ENCODE results near the gene SDF4.
"Not testable (repeated sequence)": the region's sequence is repeated elsewhere in the genome, so short reads cannot be mapped to it uniquely, and the experiment has no call there.

The SDF4 gene

DNA sequence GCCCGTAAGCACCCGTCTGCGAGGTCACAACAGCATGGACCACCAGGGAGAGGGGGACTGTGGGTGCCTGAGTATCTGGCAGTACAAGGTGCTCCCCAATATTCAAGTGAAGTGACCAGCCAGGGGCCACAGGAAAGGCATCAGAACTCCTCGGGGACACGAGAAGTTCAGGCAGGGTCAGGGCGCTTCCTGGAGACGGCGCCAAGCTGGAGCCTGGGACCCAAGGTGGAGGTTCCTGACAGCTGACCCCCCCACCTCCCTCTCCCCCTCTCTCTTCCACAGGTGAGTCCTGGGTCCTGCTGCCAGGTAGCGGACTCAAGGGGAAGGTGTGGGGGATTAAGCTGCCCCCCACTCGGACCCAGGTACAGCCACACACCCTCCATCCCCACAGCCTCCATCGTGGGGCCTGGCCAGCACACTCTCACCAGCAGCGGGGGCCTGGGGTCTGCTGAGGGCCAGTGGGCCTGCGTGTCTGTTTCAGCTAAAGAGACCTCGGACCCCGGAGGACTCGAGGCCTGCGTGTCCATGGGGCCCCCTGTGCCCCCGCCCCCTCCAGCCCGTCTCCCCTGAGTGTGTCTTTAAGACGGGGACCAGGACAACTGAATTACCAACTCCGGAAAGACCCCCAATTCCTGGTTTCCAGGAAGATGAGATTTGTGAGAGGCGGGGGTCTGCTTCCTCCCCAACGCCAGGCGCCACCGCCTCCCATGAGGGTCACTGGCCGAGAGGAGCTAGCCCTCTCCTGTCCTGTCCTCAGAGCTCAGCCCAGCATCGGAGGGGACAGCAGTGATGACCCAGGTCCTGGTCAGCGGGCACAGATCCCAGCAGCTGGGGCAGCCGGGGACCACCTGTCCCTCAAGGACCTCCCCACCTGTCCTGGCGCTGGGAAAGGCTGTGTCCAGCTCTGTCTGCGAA is 31.6 kb downstream of the SDF4 start:
- DNase-seq (ENCODE audit: low read depth in 2 of 2, low spot score in 1 of 2), result no peak

- DNase-seq (ENCODE audit: low read depth in 2 of 2, low spot score in 1 of 2), result no peak
Measured at GRCh38 chr1:1199141-1199960, 32.5 kb downstream of the SDF4 start.

DNA sequence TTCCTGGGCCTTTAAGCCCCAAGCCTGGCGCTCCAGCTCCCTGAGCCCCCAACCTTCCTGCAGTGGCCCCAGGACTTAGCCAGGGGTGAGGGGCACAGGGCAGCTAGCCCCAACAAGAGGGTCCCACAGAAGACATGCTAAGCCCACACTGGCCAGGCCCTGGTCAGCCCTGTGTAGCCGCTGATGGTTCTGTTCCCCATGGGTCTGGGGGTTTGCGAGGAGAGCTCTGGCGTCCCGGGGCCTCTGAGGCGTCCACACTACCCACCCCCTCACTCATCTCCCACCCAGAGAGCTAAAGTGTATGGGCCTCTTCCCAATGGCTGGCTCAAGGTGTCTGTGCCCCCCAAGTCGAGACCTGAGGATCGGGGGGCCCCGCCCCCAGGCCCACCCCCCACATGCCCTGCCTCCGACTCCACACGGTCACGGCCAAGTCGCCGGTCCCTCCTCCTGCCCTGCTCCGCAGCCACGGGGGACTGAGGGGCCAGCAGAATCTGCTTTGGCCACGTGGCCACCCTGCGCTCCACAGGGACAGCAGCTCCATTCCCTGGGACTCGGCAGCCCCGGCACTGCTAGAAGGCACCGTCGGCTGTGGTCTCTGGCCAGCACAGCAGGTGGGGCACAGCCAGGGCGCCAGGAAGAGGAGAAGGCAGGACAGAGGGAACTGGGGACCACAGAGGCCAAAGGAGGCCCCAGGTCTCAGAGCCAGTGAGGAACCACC is 33.2 kb downstream of the SDF4 start:
- DNase-seq (ENCODE audit: low read depth in 2 of 2, low spot score in 1 of 2), result no peak

GRCh38 chr1:1197551-1198422 is 34.0 kb downstream of the SDF4 start:
- no peak for DNase-seq (ENCODE audit: low read depth in 2 of 2, low spot score in 1 of 2)

- no peak for DNase-seq (ENCODE audit: low read depth in 2 of 2, low spot score in 1 of 2)
Measured at GRCh38 chr1:1197188-1197500, 34.7 kb downstream of the SDF4 start.

DNA sequence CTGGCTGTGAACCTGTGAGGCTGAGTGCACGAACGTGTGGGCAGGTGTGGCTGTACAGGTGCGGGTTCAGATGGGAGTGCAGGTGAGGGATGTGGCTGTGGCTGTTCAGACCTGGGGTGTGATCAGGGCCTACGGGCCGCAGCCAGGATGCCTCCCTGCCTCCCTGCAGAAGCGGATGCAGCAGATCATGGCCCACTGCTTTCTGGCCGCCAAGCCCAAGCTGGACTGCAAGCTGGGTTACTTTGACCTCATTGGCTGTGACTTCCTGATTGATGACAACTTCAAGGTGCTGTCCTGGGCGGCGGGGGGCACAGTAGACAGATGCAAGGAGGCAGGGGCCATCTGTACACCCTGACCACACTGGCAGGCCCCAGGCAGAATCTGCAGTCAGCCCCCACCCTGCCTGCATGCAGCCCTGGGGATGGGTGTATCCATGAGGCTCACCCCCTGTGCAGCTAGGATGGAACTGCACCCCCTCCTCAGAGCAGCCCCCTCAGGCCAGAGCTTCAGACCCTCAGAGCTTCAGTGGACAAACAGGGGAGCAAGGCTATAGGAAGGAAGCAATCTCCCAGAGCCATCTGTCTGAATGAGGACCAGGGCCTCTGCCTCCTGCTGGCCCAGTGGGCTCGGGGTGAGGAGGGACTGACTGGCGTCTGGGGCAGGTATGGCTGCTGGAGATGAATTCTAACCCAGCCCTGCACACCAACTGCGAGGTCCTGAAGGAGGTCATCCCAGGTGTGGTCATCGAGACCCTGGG is 35.2 kb downstream of the SDF4 start:
- no peak for DNase-seq (ENCODE audit: low read depth in 2 of 2, low spot score in 1 of 2)

DNA sequence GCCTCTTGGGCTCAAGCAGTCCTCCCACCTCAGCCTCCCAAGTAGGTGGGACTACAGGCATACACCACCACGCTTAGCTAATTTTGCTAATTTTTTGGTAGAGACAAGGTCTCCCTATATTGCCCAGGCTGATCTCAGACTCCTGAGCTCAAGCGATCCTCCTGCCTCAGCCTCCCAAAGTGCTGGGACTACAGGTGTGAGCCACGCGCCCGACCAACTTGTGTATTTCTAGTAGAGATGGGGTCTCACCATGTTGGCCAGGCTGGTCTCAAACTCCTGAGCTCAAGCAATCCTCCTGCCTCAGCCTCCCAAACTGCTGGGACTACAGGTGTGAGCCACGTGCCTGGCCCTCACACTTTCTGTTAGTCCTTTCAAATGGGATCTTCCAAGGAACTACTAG is 36.1 kb downstream of the SDF4 start:
- not testable (repeated sequence) for DNase-seq (ENCODE audit: low read depth in 2 of 2, low spot score in 1 of 2)

- no peak for DNase-seq (ENCODE audit: low read depth in 2 of 2, low spot score in 1 of 2)
Measured at GRCh38 chr1:1194723-1195122, 37.1 kb downstream of the SDF4 start.

GRCh38 chr1:1191734-1192133 is 40.1 kb downstream of the SDF4 start:
- no peak for DNase-seq (ENCODE audit: low read depth in 2 of 2, low spot score in 1 of 2)

DNA sequence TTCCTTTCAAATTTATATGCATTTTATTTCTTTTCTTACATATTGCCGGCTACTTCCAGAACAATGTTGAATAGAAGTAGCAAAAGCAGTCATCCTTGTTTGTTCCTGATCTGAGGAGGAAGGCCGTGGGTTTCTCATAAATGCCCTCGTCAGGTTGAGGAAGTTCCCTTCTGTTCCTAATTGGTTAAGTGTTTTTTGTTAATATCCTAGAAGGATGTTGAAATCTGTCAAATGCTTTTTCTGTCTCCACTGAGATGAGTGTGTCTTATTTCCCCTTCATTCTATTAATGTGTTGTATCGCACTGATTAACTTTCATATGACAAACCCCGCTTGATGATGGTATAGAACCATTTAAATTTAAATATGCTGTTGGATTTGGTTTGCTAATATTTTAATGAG is 42.7 kb downstream of the SDF4 start:
- DNase-seq (ENCODE audit: low read depth in 2 of 2, low spot score in 1 of 2), result no peak

DNA sequence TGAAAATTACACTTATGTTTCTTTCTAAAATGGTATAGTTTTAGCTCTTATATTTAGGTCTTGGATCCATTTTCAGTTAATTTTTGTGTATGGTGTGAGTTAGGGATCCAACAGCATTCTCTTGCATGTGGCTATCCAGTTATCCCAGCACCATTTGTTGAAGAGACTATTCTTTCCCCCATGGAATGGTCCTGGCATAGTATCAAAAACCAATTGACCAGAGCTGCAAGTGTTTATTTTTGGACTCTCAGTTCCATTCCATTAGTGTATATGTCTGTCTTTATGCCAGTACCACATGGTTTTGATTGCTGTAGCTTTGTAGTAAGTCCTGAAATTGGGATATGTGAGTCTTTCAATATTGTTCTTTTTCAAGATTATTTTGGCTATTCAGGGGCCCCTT is 43.9 kb downstream of the SDF4 start:
- DNase-seq (ENCODE audit: low read depth in 2 of 2, low spot score in 1 of 2), result no peak

- no peak for DNase-seq (ENCODE audit: low read depth in 2 of 2, low spot score in 1 of 2)
Measured at GRCh38 chr1:1185101-1185765, 46.6 kb downstream of the SDF4 start.

GRCh38 chr1:1183833-1184775 is 47.7 kb downstream of the SDF4 start:
- DNase-seq (ENCODE audit: low read depth in 2 of 2, low spot score in 1 of 2), result no peak

DNA sequence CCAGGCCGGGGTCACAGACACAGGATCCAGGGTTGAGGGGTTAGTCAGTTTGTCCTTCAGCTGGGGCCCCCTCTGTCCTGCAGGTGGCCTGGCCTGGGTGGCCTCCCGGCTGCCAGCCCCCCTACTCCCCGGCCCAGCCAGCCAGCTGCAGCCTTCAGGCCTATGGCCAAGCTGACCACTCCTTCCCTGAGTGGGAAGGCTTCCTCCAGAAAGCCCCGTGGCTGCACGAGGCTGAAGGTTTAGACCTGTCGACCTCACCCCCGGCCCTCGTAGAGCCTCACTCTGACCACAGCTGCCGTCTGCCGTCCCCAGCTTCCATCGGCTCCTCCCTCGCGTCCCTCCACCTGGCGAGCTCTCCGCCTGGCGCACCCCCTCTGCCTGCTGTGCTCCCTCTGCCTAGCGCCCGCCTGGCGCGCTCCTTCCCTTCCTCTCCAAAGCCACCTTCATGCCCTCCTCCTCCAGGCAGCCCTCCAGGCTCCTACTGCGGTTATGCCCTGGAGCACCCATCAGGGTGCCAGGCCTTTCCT is 48.5 kb downstream of the SDF4 start:
- no peak for DNase-seq (ENCODE audit: low read depth in 2 of 2, low spot score in 1 of 2)

DNA sequence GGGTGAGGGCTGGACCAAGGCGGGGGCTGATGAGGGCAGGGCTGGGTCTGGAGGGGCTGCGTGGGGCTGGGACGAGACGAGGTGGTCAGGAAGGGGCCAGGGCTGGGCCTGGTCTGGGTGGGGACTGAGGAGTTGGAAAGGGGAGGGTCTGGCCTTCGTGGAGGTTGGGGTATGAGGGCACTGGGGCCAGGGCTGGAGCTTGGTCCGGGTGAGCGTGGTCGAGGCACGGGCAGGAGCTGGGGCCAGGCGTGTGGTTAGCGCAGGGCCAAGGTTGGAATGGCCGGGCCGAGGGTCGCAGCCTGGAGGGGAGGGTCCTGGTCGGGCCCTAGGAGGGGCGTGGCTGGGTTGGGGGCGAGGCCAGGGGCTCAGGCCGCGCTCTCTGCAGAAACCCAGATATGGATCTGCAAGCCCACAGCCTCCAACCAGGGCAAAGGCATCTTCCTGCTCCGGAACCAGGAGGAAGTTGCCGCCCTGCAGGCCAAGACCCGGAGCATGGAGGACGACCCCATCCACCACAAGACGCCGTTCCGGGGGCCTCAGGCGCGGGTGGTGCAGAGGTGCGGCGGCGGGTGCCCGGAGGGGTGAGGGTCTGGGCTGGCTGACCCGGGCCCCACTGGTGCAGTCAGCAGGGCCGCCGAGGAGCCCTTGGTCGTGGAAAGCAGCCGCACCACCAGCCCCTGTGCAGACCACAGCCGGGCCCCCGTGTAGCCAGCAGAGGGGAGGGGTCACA is 49.1 kb downstream of the SDF4 start:
- DNase-seq (ENCODE audit: low read depth in 2 of 2, low spot score in 1 of 2), result no peak

GRCh38 chr1:1181938-1182410 is 49.8 kb downstream of the SDF4 start:
- no peak for DNase-seq (ENCODE audit: low read depth in 2 of 2, low spot score in 1 of 2)
